HL-60/S4 treated with phorbol 12-myristate 13-acetate at 8.2 ng/mL for 4 days and 3 days (cell line): ENCODE results near the gene RAB34.

ENCODE experiments used
- in situ Hi-C: fragments of 300-500 bp; cut with MboI; formaldehyde crosslinking; loops from 2 replicates; pipeline ENCODE4 v1.15.0; 2022; ENCODE audit warnings: low sequenced_read_pairs

Gene RAB34

GRCh38 chr17:28688481-28688880, 29.2 kb downstream of the RAB34 start:
- in situ Hi-C loops: loop anchor here (5.0 kb wide), 1 partner anchor 56 kb away; no protein-coding TSS in a partner anchor

- in situ Hi-C loops: loop anchor here (5.0 kb wide), 1 partner anchor 54 kb away; no protein-coding TSS in a partner anchor
Observed at GRCh38 chr17:28686296-28686695, 31.4 kb downstream of the RAB34 start.

- in situ Hi-C loops: loop anchor here (5.0 kb wide), 1 partner anchor 53 kb away; no protein-coding TSS in a partner anchor
Observed at GRCh38 chr17:28685366-28685765, 32.3 kb downstream of the RAB34 start.

- in situ Hi-C loops: loop anchor here (5.0 kb wide), 1 partner anchor 53 kb away; no protein-coding TSS in a partner anchor
Observed at GRCh38 chr17:28684963-28685362, 32.7 kb downstream of the RAB34 start.

- in situ Hi-C loops: no loop called here
Observed at GRCh38 chr17:28682655-28683054, 35.0 kb downstream of the RAB34 start.

- in situ Hi-C loops: no loop called here
Observed at GRCh38 chr17:28675980-28676379, 41.7 kb downstream of the RAB34 start.

- in situ Hi-C loops: no loop called here
Observed at GRCh38 chr17:28675490-28675889, 42.2 kb downstream of the RAB34 start.

- in situ Hi-C loops: no loop called here
Observed at GRCh38 chr17:28669918-28670317, 47.8 kb downstream of the RAB34 start.

- in situ Hi-C loops: no loop called here
Observed at GRCh38 chr17:28667870-28668269, 49.8 kb downstream of the RAB34 start.

GRCh38 chr17:28665994-28666393, 51.7 kb downstream of the RAB34 start:
- in situ Hi-C loops: no loop called here
